ENCODE measurements around the gene HIPK4.
"Not testable (repeated sequence)": the region's sequence is repeated elsewhere in the genome, so short reads cannot be mapped to it uniquely, and the experiment has no call there.

HIPK4 gene

DNA sequence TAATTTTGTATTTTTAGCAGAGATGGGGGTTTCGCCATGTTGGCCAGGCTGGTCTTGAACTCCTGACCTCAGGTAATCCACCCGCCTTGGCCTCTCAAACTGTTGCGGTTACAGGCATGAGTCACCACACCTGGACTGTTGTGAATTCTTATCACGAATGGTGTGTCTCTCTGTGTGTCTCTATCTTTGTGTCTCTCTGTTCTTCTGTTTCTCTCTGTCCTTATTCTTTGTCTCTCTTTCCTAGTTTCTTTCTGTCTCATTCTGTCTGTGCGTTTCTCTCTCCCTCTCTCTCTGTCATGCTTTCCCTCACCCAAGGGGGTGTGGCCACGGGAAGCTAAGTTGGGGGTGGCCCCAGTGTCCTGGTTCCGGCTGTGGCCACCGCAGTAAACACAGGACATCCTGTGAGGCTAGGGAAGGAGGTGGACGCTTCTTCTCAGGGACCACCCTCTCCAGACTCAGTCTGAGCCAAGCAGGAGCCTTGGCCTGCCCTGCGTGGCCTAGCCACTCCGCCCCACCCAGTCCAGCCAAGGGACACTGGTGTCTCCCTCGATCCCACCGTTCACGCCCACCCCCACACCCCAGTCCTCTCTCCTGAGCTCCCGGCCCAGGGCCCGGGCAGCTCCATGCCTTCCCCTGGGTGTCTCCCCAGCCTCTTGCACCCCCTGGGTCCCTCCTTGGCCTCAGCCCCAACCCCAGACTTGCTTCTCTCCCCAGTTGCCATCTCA, 27.1 kb upstream of the HIPK4 start:
- no peak for DNase-seq

DNA sequence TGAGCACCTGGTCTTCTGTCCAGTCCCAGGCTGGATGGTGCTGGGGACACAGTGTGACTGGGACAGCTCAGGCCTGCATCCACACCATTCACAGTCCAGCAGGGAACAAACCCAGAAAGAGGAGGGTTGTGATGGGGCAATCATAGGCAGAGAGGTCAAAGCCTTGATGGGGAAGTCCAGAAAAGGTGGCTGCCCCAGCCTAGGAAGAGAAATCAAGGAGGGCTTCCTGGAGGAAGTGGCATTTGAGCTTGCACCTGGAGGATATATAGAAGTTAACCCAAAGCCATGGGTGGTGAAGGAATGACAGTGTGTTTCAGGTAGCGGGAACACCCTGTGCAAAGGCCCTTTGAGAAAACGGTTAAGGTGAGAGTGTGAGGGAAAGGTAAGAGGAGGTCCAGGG, 25.8 kb upstream of the HIPK4 start:
- no peak for DNase-seq

DNA sequence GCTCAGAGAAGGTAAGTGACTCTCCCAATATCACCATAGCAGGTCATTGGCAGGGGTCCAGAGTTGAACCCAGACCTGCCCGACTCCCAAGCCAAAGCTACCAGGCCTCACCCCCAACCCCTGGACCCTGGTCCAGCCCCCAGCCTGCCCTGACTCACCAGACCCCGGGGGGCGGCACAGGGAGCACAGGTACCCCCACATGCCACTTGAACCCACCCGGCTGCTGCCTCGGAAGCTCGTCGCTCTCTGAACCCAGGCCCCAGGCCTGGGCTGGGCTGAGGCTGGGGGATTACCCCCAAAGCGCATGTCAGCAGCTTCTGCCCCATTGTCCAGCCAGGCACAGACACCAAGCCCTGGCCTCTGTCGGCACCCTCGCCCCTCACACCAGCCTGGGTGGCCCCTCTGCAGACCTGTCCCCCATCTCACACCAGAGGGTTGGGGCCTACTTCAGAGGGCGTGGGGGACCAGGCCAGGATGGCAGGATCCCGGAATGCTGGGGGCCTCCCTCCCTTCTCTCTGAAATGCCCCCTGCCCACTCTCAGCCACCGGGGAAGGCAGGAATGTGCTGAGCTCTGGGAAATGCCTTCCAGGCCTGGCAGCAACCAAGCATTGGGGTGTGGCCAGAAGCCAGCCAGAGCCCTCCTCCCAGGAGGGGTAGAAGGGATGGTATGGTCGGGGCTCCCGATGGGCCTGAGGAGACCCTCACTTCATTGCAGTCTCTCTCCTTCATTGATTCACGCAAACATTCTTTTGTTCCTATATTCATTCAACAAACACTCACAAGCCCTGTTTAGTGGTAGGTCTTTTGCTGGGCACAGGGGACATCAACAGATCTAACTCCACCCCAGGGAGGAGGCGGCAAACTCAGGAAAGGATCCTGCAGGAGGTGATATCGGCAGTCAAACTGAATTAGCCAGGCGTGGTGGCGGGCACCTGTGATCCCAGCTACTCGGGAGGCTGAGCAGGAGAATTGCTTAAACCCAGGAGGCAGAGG, 24.9 kb upstream of the HIPK4 start:
- no peak for DNase-seq

- DNase-seq: no peak
Observed at GRCh38 chr19:40413291-40413845, 23.4 kb upstream of the HIPK4 start, which contains the start of gene PRX. TSS of gene PRX (minus strand) at chr19:40413378. CDS start at chr19:40407932, 5,446 bp downstream.

GRCh38 chr19:40412866-40413265, 22.9 kb upstream of the HIPK4 start:
- no peak for DNase-seq

GRCh38 chr19:40411958-40412499, 22.0 kb upstream of the HIPK4 start:
- no peak for DNase-seq

DNA sequence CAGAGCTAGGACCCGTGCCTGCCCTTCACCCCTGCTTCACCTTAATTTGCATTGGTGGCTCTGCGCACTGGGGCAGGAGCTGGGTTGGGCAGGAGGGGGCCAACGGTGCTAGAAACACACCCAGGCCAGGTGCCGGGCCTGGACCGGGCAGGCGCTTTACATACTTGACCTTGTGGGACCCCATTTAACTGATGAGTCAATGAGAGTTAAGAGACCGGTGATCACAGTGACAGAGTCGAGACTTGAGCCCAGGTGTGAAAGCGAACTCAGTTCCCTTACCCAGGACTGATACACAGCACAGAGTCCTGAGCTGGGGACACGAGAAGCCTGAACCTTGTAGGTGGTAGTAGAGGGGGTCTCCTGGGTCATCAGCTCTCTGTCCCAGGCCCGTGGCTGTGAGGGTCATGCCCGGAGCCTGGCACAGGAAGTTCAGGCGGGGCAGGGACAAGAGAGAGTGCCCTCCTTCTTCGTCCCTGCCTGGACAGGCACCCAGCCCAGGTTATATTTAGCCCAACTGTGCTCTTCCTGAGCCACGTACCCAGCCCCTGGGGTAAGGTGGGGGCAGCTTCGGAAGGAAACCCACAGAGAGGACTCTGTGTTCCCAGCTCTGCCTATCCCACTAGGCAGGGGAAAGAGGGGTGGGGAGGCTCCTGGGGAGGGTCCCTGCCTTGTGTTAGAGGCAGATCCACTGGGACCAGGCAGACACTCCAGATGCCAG, 21.3 kb upstream of the HIPK4 start:
- no peak for DNase-seq

GRCh38 chr19:40410030-40410389, 20.0 kb upstream of the HIPK4 start:
- no peak for DNase-seq

DNA sequence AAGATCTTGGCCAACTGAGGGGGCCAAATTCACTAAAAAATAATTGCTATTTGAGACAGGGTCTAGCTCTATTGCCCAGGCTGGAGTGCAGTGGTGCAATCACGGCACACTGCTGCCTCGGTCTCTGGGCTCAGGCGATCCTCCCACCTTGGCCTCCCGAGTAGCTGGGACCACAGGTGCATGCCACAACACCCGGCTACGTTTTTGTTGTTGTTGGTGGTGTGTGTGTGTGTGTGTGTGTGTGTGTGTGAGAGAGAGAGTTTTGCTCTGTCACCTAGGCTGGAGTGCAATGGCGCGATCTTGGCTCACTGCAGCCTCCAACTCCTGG, 18.6 kb upstream of the HIPK4 start:
- not testable (repeated sequence) for DNase-seq

GRCh38 chr19:40407714-40408597, 18.0 kb upstream of the HIPK4 start:
- no peak for DNase-seq

DNA sequence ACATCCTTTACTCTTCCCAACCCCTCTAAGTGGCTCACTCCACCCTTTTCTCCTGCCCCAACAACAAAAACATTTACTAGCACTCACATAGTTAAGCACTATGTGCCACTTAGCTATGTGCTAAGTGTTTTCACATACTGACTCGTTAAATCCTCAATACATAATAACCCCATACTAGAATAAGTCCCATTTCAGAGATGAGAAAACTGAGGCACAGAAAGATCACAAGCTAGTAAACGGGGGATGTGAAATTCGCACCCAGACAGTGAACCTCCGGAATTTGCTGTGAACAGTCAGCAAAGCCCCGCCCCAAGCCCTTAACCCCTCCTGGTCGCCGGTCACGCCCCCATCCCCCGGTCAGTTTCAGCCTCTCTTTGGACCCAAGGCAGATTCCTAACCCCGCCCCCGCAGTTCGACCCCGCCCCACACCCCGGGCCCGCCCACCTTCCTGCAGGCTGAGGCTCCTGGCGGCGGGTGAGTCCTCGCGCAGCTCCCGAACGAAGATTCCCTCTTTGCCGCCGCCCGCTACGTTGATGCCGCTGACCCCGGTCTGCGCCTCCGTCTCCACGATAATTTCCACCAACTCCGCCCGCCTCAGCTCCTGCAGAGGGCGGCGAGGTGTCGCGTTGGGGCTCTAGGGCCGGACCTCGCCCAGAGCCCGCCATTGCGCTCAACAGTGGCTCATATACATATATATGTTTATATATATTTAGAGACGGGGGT, 13.4 kb upstream of the HIPK4 start:
- peak; percentile 76 for DNase-seq

GRCh38 chr19:40400559-40400958, 10.6 kb upstream of the HIPK4 start:
- no peak for DNase-seq

DNA sequence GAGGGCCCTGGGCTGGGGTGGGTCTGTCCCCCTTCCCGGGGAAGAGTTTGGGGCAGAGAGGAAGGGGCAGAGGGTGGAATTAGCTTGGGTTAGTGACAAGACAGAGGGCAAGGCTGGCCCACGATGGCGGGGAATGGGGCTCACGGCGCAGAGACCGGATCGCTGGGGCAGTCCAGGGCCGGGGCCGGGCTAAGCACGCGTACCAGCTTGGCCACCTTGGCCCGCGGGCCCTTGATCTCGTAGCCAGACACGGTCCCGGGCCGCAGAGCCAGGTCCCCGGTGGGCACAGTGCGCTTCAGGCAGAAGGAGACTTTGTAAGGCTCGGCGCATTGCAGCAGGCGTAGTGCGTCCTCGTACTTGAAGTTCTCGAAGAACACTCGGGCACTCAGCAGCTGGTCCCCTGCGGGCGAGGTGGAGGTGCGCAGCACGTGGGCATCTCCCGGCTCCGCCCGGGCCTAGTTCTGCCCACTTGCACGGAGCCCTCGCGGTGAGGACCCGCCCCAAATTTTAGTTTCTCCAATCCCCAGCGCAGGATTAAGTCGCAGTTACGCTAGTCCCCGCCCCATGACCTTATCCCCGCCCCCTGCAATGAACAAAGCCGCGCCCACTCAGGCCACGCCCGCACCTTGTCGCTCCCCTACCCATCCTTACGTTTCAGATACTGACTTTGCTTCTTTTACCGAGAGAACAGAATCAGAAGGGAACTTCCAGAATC, 8.6 kb upstream of the HIPK4 start:
- DNase-seq: peak; percentile 60

- DNase-seq: no peak
Observed at GRCh38 chr19:40397568-40397906, 7.6 kb upstream of the HIPK4 start.

DNA sequence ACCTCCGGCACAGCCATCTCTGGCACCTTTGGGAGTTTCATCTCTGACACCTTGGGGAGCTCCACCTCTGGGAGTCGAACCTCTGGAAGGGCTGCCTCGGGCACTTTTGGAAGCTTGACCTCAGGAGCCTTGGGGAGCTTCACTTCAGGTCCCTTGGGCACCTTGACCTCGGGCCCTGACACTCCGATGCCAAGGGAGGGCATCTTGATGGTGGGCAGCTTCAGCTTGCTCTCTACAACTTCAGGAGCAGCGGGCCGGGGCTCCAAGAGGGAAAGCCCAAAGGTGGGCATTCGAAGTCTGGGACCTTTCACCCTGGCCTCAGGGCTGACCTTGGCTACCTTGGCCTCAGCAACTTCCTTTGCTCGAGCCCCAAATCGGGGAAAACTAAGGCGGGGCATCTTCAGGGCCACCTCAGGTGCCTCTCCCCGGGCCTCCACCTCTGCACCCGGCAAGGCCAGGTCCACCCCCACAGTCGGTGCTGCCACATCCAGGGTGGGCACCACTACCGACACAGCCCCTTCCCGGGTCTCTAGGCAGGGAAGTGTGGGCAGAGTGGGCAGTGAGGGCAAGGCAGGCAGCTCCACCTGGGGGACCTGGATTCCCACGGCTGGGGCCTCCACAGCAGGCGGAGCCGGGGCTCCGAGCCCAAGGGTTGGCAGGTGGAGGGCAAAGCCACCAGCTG, 7.0 kb upstream of the HIPK4 start:
- no peak for DNase-seq

DNA sequence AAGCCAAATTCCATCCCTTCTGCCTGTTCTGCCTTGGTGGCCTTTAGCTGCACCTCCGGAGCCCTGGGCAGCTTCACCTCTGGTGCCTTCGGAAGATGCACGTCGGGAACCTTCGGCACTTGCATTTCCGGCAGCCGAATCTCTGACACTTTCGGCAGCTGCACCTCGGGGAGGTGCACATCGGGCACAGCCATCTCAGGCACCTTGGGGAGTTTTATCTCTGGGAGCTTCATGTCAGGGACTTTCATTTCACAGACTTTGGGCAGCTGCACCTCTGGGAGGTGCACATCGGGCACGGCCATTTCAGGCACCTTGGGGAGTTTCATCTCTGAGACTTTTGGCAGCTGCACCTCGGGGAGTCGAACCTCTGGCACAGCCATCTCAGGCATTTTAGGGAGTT, 6.0 kb upstream of the HIPK4 start:
- DNase-seq: no peak

GRCh38 chr19:40394816-40395210, 4.8 kb upstream of the HIPK4 start:
- DNase-seq: no peak

DNA sequence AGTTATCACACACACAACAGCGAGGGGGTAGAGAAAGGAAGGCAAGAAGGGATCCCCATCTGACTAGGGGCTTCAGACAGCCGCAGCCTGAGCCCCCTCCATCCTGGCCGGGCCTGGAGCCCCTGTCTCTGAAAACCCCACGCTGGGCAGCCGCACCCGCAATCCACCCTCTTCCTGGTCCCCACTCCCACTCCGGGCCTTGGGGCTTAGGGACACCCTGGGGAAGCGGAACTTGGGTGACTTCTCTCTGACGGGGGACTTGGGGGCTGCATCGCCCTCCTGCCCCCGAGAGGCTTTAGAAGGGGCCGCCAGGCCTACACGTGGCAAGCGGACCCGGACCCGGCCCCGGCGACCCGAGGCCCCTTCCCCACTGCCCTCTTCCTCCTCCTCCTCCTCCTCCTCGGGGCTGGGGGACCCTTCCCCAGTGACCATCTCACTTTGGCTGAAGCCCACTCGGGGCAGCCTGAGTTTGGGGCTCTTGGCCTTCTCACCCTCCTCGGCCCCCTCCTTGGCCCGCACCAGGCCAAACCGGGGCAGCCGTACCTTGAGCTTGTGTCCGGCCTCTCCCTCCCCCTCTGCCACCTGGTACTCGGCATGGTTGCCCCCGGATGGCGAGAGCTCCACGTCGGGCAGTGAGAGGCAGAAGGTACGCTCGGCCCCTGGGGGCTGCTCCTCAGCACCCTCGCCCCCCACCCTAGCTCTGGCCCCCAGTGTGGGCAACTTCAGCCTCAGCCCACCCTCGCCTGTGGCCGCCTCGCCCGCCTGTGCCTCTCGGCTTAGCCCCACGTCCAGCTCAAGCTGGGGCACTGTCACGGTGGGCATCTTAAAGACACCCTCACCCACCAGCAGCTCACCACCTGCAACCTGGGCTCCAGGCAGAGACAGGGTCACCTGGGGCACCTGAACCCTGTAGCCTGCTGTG, 4.2 kb upstream of the HIPK4 start:
- DNase-seq: no peak

Measured in activated T-cell treated with anti-CD3 and anti-CD28 coated beads, Interleukin-2, amount 50 U/mL, for 1 hour (primary cell).